Endometrial microvascular endothelial cells (primary cell): ENCODE measurements around the gene ARHGAP26. TPM values are rescaled to one million over a fixed set of nuclear protein-coding genes. Genes with fewer than 3 reads are reported as not detected.
"Not testable (repeated sequence)": the region's sequence is repeated elsewhere in the genome, so short reads cannot be mapped to it uniquely, and the experiment has no call there.

ENCODE experiments used
- in situ Hi-C: cut with HindIII; loops from 2 replicates; pipeline ENCODE4 v1.10.0; 2017; ENCODE audit warnings: low sequenced_read_pairs, low pct_unique_long_range_greater_than_20kb; ENCODE audit errors: inconsistent ontology term
- total RNA-seq: library from RNA; depleted of rRNA; stranded (reverse); fragments of >200 nt; gene quantifications from one replicate; pipeline ENCODE4 v1.2.3, GENCODE V29; 2015; ENCODE audit errors: inconsistent ontology term

The ARHGAP26 gene
- total RNA-seq, 1 donor from 2014 or later = 20.4 TPM

GRCh38 chr5:142931896-142932686 lies 161.9 kb downstream of the ARHGAP26 start:
- in situ Hi-C loops = no loop called here

- in situ Hi-C loops = no loop called here
Measured at GRCh38 chr5:142934051-142934762, 164.0 kb downstream of the ARHGAP26 start.

- in situ Hi-C loops = no loop called here
Measured at GRCh38 chr5:142935014-142935413, 164.8 kb downstream of the ARHGAP26 start.

DNA sequence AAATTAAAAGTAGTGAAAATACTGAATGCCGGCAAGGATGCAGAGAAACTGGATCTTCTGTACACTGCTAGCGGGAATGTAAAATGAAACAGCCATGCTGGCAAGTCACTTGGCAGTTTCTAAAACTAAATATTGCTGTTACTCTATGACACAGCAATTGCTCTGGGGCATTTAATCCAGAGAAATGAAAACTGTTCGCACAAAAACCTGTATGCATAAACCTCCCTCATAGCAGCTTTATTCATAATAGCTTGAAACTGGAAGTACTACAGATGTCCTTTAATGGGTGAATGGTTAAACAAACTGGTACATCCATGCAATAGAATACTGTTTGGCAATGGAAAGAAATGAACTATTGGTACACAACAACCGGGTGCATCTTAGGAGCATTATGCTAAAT lies 167.2 kb downstream of the ARHGAP26 start:
- in situ Hi-C loops = no loop called here

DNA sequence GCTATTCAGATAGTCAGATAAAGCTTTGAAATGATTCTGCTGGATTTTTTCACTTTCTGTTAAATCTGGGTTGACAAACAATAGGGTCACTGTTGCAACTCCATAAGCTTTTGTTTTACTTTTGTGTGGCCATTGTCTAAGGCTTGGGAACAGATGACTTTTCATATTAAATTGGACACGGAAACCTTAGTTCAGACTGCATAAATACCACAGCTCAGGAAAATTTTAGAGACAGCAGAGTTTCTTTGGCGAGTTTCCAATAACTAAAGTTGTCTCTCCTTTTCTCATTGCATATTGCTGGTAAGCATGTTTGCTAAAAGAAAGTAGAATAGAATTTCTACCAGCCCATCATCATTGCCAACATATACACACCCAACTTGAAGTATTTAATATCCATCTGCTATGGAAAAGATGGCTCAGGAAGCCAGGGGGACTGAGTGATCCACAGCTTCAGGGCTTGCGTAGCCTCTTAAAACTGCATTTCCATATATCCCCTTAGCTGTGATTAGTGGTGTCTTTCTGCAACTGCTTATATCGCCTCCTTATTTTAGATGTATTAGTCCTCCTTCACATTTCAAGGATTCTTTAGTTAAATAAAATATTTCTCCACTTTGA lies 168.2 kb downstream of the ARHGAP26 start:
- in situ Hi-C loops = no loop called here

GRCh38 chr5:142939006-142939405 lies 168.8 kb downstream of the ARHGAP26 start:
- in situ Hi-C loops = no loop called here

DNA sequence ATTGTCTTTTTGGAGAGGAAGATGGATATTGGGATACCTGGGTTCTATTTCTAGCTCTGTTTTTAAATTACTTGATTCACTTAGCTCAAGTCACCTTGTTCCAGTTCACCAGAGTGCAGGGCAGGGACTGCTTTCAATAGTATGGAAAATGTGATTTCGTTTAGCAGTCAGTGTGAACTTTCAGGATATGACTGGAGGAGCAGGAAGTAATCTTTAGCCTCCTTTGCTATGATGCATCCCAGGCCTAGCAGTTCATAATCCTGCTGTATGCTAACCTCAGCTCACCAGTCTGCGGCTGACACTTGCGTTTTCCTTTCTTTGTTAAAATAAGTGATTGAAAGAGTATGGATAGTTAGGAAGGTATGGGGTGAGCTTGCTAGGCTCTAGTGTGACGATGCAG lies 169.7 kb downstream of the ARHGAP26 start:
- in situ Hi-C loops = no loop called here

- in situ Hi-C loops = no loop called here
Measured at GRCh38 chr5:142941245-142941644, 171.1 kb downstream of the ARHGAP26 start.

DNA sequence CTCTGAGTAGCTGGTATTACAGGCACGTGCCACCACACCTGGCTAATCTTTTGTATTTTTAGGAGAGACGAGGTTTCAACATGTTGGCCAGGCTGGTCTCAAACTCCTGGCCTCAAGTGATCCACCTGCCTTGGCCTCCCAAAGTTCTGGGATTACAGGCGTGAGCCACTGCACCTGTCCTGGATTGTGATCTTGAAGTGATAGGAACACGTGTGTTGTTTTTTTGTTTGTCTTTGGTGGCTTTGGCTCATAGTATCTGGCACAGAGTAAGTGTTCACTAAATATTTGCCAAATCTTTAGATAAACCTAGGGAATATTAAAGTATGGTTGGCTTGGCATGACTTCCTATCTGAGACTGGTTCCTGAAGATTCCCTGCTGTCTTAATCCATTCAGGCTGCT lies 172.7 kb downstream of the ARHGAP26 start:
- in situ Hi-C loops = no loop called here

- in situ Hi-C loops = no loop called here
Measured at GRCh38 chr5:142944140-142944539, 174.0 kb downstream of the ARHGAP26 start.

DNA sequence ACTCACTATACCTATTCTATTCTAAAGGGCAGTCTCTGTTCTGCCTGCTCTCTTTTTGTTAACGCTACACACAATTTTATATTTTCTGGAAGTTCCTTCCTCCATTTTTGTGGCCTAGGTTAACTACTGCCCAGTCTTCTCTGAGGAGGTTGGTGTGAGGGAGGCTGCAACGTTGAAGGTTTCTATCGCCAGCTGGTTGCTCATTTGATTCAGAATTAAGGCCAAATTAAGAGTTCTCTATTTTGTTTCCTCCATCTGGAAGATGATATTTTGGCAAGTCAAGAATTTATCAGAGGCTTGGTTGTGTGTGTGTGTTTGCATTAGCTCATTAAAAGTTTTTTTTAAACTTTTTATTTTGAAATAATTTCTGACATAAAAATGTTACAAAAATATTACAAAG lies 175.1 kb downstream of the ARHGAP26 start:
- in situ Hi-C loops = no loop called here

- in situ Hi-C loops = no loop called here
Measured at GRCh38 chr5:142945845-142946244, 175.7 kb downstream of the ARHGAP26 start.

DNA sequence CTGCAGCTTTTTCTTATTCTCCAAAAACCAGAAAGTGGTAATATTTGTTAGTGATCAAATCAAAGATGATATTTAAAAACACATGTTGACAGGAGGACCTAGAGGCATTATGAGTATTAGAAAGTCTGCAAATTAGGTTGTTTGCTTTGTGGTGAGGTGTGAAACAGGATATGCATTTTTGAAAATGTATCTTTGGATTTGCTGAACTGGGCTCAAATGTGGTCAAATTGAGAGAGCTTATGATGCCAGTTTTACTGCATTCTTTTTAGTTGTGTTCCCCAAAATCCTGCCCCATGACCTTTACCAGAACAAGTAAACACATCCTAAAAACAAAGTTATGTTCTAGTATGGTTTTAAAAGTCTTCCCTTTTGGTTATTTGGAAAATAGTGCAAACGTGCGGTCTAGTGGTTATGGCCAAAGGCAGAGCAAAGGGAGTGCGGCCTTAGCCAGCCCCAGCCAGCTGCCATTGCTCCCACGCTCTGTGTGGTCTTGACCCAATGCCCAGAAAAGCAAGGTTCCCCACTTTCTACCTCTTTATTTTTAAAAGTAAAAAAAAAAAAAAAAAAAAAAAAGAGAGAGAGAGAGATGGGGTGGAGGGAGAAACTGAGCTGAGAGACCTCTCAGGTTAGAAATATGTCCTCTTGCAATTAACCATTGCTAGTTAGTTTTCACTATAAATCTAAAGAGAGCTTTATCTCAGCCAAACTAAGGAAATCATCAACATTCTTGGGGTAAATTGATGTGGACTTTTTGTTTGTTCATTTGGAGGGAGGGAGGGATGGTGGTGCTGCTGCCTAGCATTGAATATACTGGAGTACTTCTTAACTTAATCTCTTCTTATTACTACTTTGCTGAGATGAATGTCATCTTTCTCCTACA lies 176.6 kb downstream of the ARHGAP26 start:
- in situ Hi-C loops = no loop called here

DNA sequence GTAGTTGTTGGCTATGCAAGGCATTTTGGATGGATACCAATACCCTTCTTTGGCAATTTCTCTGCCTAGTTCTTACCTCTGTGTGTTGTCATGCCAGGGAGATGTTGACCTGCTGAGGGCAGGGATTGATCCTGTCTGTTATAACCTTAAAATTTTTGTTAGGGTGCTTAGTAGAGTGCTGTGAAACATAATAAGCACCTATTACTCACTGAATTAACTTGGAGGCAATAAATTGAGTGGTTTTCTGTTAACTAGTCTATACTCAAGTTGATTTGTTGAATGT lies 177.2 kb downstream of the ARHGAP26 start:
- in situ Hi-C loops = no loop called here

DNA sequence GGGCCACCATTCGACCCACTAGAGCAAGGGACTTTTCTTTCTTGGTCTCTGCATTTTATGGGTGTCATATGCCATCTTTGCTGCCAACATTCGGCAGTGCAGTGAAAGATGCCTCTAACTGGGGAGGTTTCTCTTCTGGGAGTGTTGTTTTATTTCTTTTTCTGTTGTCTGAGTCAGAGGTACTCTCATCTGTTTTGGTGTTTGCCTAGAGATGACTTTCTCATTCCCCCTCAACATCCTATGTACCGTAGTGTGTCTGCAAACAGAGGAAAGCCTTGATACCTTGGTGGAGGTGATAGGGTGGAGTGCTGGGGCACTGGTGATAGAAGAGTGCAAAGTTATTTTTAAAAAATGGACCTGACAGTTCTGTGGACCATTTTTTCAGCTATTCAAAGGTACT lies 182.1 kb downstream of the ARHGAP26 start:
- in situ Hi-C loops = no loop called here

- in situ Hi-C loops = not testable (repeated sequence)
Measured at GRCh38 chr5:142952871-142953270, 182.7 kb downstream of the ARHGAP26 start.

DNA sequence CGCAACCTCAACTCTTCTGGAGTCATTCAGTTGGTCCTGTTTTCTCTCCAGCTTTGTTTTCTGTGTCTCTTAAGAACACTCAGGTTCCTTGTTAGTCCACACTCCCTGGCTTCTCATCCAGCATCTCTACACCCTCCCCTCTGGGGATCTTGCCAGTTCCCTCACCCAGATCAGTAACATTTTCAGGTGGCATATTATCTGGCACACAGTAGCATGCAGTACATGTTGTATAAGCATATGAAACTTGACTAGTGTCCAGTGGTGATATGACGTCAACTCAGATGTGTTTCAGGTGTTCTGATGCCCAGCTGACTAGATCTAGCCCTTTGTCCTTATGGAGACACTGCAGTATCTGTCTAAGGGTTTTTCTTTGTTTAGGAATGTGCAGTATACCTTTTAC lies 184.3 kb downstream of the ARHGAP26 start:
- in situ Hi-C loops = no loop called here

GRCh38 chr5:142955628-142956027 lies 185.5 kb downstream of the ARHGAP26 start:
- in situ Hi-C loops = no loop called here

DNA sequence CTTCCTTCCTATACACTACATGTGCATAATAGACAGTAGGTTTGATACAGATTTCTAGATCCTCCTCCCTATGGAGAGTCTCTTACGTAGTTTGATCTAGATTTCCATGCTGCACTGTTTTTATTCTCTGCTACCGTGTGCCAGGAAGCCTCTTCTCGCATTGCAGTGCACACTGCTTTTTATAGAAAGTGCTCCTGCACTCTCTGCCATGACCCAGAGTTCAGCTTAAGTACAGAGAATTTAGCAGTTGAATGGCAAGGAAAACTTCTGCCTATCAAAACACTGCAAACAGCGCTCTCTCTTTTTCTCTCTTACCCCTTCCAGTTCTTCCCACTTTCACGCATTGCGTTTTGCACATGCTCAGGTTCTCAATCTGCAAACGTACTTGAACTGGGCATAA lies 187.4 kb downstream of the ARHGAP26 start:
- in situ Hi-C loops = no loop called here
